Keratinocyte (primary cell): ENCODE results near the gene WWC1. TPM values are rescaled to one million over a fixed set of nuclear protein-coding genes. Genes with fewer than 3 reads are reported as not detected.

Experiments
- DNase-seq: peaks from one replicate; pipeline ENCODE4 v3.0.0-alpha.2; 2011; ENCODE audit warnings: low read depth, missing footprints, low spot score
- FAIRE-seq: peaks from 2 replicates; lab custom pipeline; 2011; peaks lifted over from hg19 to GRCh38; lab: Jason Lieb, UNC
- H2AFZ ChIP-seq: 2 replicates; pipeline ENCODE4 v1.6.0; 2012; ENCODE audit warnings: low read length, control low read depth, inconsistent platforms; ENCODE audit not compliant: control insufficient read depth
- H3K27ac ChIP-seq: 2 replicates; pipeline ENCODE4 v1.5.1; 2011; ENCODE audit warnings: low read length; ENCODE audit not compliant: control insufficient read depth, insufficient read depth
- H3K27me3 ChIP-seq: 3 replicates; pipeline ENCODE4 v1.6.0; 2011; ENCODE audit warnings: low read length; ENCODE audit not compliant: control insufficient read depth, insufficient read depth; ENCODE audit errors: extremely low read depth
- H3K36me3 ChIP-seq, 2 experiments: 2 replicates in 1 of 2; 3 replicates in 1 of 2; pipeline ENCODE4 v1.5.1; 2011; ENCODE audit warnings: low read length in 2 of 2, mild to moderate bottlenecking in 1 of 2; ENCODE audit not compliant: control insufficient read depth in 2 of 2, insufficient read depth in 2 of 2; ENCODE audit errors: extremely low read depth in 1 of 2
- H3K4me1 ChIP-seq: 3 replicates; pipeline ENCODE4 v1.5.1; 2011; ENCODE audit warnings: low read length; ENCODE audit not compliant: control insufficient read depth, insufficient read depth; ENCODE audit errors: extremely low read depth
- H3K4me2 ChIP-seq: 3 replicates; pipeline ENCODE4 v1.6.0; 2011; ENCODE audit warnings: low read depth, low read length; ENCODE audit not compliant: control insufficient read depth, insufficient read depth; ENCODE audit errors: extremely low read depth
- H3K4me3 ChIP-seq, 3 experiments: fragments of 200-600 bp in 1 of 3; sonication (generic) in 1 of 3; 2 replicates in 2 of 3; 3 replicates in 1 of 3; pipeline ENCODE4 v1.5.1; 2011 to 2016; ENCODE audit warnings: low read length in 3 of 3, mild to moderate bottlenecking in 3 of 3, control low read depth in 2 of 3, inconsistent platforms in 1 of 3, low read depth in 1 of 3, mixed read lengths in 1 of 3, mixed run types in 1 of 3, moderate library complexity in 1 of 3; ENCODE audit not compliant: control insufficient read depth in 2 of 3, insufficient read depth in 2 of 3; ENCODE audit errors: extremely low read depth in 1 of 3
- H3K79me2 ChIP-seq: 2 replicates; pipeline ENCODE4 v1.6.0; 2012; ENCODE audit warnings: low read length; ENCODE audit not compliant: control insufficient read depth, insufficient read depth
- H3K9ac ChIP-seq: 3 replicates; pipeline ENCODE4 v1.6.0; 2011; ENCODE audit warnings: low read length; ENCODE audit not compliant: control insufficient read depth, insufficient read depth; ENCODE audit errors: extremely low read depth
- H3K9me1 ChIP-seq: 3 replicates; pipeline ENCODE4 v1.6.0; 2011; ENCODE audit warnings: low read length; ENCODE audit not compliant: control insufficient read depth, insufficient read depth; ENCODE audit errors: extremely low read depth
- H3K9me3 ChIP-seq: 2 replicates; pipeline ENCODE4 v1.5.1; 2012; ENCODE audit warnings: low read depth, low read length; ENCODE audit not compliant: control insufficient read depth
- H4K20me1 ChIP-seq: 3 replicates; pipeline ENCODE4 v1.6.0; 2011; ENCODE audit warnings: low read length; ENCODE audit not compliant: control insufficient read depth, insufficient read depth; ENCODE audit errors: extremely low read depth
- EZH2 ChIP-seq: IDR thresholded peaks from one replicate; pipeline ENCODE4 v1.6.1; 2012; ENCODE audit warnings: inconsistent platforms, mild to moderate bottlenecking, low read length, moderate library complexity
- dilution Hi-C: fragments of 300-500 bp; cut with MboI; formaldehyde crosslinking; loops from one replicate; pipeline ENCODE4 v1.7.0; 2020; ENCODE audit warnings: low sequenced_read_pairs; ENCODE audit not compliant: extremely low pct_ligation_motif_present
- polyA plus RNA-seq, 5 experiments: library from polyadenylated mRNA; depleted of rRNA in 3 of 5; stranded (reverse) in 3 of 5; stranded (forward) in 1 of 5; unstranded in 1 of 5; fragments of >200 nt; gene quantifications; 1 replicate in 1 of 5; 2 replicates in 3 of 5; 3 replicates in 1 of 5; pipeline versions ENCODE4 v1.2.1 to v1.2.3, GENCODE V29; 2011 to 2012; ENCODE audit warnings: missing spikeins in 2 of 5, low read depth in 1 of 5, low replicate concordance in 1 of 5
- TF ChIP-seq, protein P1 (sequence below), 3 experiments: IDR thresholded peaks in 1 of 3; conservative IDR thresholded peaks in 1 of 3; optimal IDR thresholded peaks in 1 of 3; 2 replicates in 2 of 3; 3 replicates in 1 of 3; pipeline versions ENCODE3 to v1.5.1; 2011; ENCODE audit warnings: low read length in 3 of 3, mild to moderate bottlenecking in 3 of 3, moderate library complexity in 2 of 3, control low read depth in 1 of 3, inconsistent platforms in 1 of 3; ENCODE audit not compliant: insufficient read depth in 2 of 3; ENCODE audit errors: extremely low read depth in 1 of 3

WWC1 gene
- polyA plus RNA-seq, 1 donor (not counting 4 experiments of a cell fraction or from before 2014, with no cell fraction given), result 19.8 TPM

DNA sequence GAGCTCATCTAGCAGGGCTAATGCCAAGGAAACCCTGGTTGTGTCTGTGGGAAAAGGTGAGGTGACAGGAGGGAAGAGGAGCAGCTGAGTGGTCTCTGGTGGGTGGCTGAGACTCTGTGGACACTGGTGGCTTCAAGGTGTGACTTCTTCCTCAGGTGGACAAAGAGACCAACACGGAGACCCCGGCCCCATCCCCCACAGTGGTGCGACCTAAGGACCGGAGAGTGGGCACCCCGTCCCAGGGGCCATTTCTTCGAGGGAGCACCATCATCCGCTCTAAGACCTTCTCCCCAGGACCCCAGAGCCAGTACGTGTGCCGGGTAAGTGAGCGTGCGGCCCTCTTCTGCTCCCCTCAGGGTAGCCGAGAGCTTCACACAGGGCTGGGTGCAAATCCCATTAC lies 163.8 kb downstream of the WWC1 start:
- FAIRE-seq, result no peak
- no peak overlapping the region for H3K4me2 ChIP-seq
- peaks cover 22 to 32% of the 10 kb centered on the region in 2 experiments for H3K36me3 ChIP-seq
- H3K9me3 ChIP-seq, result no peaks in the 10 kb centered on the region
- no peaks in the 10 kb centered on the region for H3K4me1 ChIP-seq
- no peak overlapping the region for H3K4me3 ChIP-seq
- dilution Hi-C loops, result no loop called here
- no peaks in the 10 kb centered on the region for H3K27me3 ChIP-seq
- TF ChIP-seq, protein P1, sequence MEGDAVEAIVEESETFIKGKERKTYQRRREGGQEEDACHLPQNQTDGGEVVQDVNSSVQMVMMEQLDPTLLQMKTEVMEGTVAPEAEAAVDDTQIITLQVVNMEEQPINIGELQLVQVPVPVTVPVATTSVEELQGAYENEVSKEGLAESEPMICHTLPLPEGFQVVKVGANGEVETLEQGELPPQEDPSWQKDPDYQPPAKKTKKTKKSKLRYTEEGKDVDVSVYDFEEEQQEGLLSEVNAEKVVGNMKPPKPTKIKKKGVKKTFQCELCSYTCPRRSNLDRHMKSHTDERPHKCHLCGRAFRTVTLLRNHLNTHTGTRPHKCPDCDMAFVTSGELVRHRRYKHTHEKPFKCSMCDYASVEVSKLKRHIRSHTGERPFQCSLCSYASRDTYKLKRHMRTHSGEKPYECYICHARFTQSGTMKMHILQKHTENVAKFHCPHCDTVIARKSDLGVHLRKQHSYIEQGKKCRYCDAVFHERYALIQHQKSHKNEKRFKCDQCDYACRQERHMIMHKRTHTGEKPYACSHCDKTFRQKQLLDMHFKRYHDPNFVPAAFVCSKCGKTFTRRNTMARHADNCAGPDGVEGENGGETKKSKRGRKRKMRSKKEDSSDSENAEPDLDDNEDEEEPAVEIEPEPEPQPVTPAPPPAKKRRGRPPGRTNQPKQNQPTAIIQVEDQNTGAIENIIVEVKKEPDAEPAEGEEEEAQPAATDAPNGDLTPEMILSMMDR (optimal IDR thresholded peaks at IDR 0.05 in 1 of 3, IDR thresholded peaks at IDR 0.05 in 1 of 3, conservative IDR thresholded peaks at IDR 0.05 in 1 of 3; ENCODE audit: extremely low read depth in 1 of 3, insufficient read depth in 2 of 3, low read length in 3 of 3), result no peak
- H3K9ac ChIP-seq, result no peak overlapping the region
- H3K9me1 ChIP-seq, result no peaks in the 10 kb centered on the region
- H3K79me2 ChIP-seq, result no peaks in the 10 kb centered on the region
- H2AFZ ChIP-seq, result no peak overlapping the region
- no peak overlapping the region for H3K27ac ChIP-seq
- no peak for DNase-seq
- H4K20me1 ChIP-seq, result no peaks in the 10 kb centered on the region

DNA sequence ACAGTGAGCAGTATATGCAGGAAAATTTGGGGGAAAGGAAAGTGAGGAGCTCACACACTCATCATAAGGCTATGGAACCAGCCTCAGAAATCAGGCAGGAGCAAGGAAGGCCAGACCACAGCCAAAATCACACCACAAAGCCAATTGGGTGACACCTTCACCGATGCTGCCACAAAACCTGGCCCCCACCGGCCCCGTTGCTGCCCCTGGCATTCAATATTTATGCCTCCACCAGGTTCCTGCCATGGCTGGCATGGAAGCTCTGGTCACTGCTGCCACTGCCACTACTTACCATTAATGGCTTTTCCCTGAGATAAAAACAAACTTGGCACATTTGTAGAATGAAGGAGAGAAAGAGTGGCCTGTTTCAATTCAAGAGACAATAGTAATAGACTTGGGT lies 166.1 kb downstream of the WWC1 start:
- dilution Hi-C loops, result no loop called here
- no peak for FAIRE-seq
- TF ChIP-seq EZH2, result no peak
- TF ChIP-seq, protein P1 (optimal IDR thresholded peaks at IDR 0.05 in 1 of 3, IDR thresholded peaks at IDR 0.05 in 1 of 3, conservative IDR thresholded peaks at IDR 0.05 in 1 of 3; ENCODE audit: extremely low read depth in 1 of 3, insufficient read depth in 2 of 3, low read length in 3 of 3), result no peak

More for the DNA sequence above, 166.1 kb downstream of the WWC1 start:
- peaks cover 29 to 47% of the 10 kb centered on the region in 2 experiments for H3K36me3 ChIP-seq
- no peaks in the 10 kb centered on the region for H4K20me1 ChIP-seq
- no peaks in the 10 kb centered on the region for H3K27me3 ChIP-seq
- H3K4me2 ChIP-seq, result no peak overlapping the region
- no peak overlapping the region for H2AFZ ChIP-seq
- H3K9ac ChIP-seq, result no peak overlapping the region
- H3K9me3 ChIP-seq, result no peaks in the 10 kb centered on the region
- no peak overlapping the region for H3K4me3 ChIP-seq
- no peaks in the 10 kb centered on the region for H3K4me1 ChIP-seq
- H3K9me1 ChIP-seq, result no peaks in the 10 kb centered on the region
- H3K27ac ChIP-seq, result no peak overlapping the region
- no peaks in the 10 kb centered on the region for H3K79me2 ChIP-seq
- DNase-seq, result no peak
